Sigmoid colon (tissue), 4 donors: Measurements from ENCODE around the gene SUN2.

Experiments
- EP300 ChIP-seq, 4 donors: sonication (generic); formaldehyde crosslinking; IDR thresholded peaks; one replicate each; pipeline ENCODE4 v1.6.1; 2017; ENCODE audit warnings: antibody characterized with exemption in 4 of 4
- POLR2A ChIP-seq, 2 donors: fragments of 450-650 bp; IDR thresholded peaks; one replicate each; pipeline ENCODE4 v1.6.1; 2016; ENCODE audit warnings: antibody characterized with exemption in 2 of 2, mild to moderate bottlenecking in 2 of 2, moderate library complexity in 2 of 2
- POLR2AphosphoS5 ChIP-seq, 4 donors: sonication (generic); formaldehyde crosslinking; IDR thresholded peaks; one replicate each; pipeline ENCODE4 v1.6.1; 2017; ENCODE audit warnings: antibody characterized with exemption in 4 of 4
- TF ChIP-seq, protein P1 (sequence below), 4 experiments: fragments of 450-650 bp in 3 of 4; fragments of 200-600 bp in 1 of 4; IDR thresholded peaks; one replicate each; pipeline ENCODE4 v1.5.1; 2016 to 2019; ENCODE audit warnings: antibody characterized with exemption in 4 of 4, mild to moderate bottlenecking in 3 of 4, moderate library complexity in 2 of 4

DNA sequence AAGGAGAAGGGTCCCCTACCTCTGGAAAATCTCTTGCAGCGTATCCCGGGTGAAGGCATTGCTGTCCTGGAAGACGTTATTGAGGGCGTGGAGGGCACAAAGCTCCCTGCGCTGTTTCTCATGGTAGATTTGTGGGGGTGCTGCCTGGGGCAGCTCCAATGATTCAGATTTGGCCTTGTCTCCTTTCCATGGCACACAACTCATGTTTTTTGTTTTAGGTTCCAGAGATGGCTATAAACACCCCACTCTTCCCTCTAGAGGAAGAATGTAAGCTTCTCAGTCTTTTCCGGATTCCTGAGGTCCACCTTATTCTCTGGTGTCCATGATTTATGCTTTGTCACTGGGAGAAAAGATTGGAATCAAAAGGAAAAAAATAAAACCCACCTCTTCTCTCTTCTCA is 56.0 kb downstream of the SUN2 start:
- TF ChIP-seq POLR2A (IDR thresholded peaks at IDR 0.05) (no peak), EP300 (IDR thresholded peaks at IDR 0.05) (no peak), POLR2AphosphoS5 (IDR thresholded peaks at IDR 0.05) (no peak)
- TF ChIP-seq, protein P1, sequence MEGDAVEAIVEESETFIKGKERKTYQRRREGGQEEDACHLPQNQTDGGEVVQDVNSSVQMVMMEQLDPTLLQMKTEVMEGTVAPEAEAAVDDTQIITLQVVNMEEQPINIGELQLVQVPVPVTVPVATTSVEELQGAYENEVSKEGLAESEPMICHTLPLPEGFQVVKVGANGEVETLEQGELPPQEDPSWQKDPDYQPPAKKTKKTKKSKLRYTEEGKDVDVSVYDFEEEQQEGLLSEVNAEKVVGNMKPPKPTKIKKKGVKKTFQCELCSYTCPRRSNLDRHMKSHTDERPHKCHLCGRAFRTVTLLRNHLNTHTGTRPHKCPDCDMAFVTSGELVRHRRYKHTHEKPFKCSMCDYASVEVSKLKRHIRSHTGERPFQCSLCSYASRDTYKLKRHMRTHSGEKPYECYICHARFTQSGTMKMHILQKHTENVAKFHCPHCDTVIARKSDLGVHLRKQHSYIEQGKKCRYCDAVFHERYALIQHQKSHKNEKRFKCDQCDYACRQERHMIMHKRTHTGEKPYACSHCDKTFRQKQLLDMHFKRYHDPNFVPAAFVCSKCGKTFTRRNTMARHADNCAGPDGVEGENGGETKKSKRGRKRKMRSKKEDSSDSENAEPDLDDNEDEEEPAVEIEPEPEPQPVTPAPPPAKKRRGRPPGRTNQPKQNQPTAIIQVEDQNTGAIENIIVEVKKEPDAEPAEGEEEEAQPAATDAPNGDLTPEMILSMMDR (IDR thresholded peaks at IDR 0.05), result no peak
